Mammary epithelial cell (primary cell): ENCODE data around the gene IL13.

Experiments
- CTCF ChIP-seq, 2 donors: IDR thresholded peaks in 1 of 2; conservative IDR thresholded peaks in 1 of 2; 2 replicates each; pipeline ENCODE4 v1.5.1; 2011 to 2012; ENCODE audit warnings: inconsistent platforms in 2 of 2, low read length in 2 of 2, mild to moderate bottlenecking in 2 of 2, control low read depth in 1 of 2, low read depth in 1 of 2; ENCODE audit not compliant: insufficient read depth in 1 of 2; ENCODE audit errors: extremely low read depth in 1 of 2
- EZH2 ChIP-seq: IDR thresholded peaks from 2 replicates; pipeline ENCODE4 v1.6.1; 2012; ENCODE audit warnings: low read length, inconsistent platforms, borderline replicate concordance

DNA sequence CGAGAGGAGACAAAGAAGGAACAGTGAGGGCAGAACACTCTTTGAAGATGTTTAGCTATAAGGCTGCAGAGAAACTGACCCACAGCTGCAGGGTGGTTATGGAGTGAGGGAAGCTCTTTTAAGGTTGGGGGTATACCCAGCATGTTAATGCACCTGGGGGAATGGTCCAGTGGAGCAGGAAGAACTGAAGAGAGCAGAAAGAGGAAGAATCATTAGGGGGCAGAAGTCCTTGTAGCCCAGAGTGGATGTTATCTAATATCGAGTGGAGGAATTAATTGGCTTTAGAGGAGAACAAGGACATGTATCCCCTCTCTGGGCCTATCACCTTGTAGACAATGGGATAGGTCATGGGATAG is 23.5 kb downstream of the IL13 start:
- TF ChIP-seq CTCF (conservative IDR thresholded peaks at IDR 0.05 in 1 of 2, IDR thresholded peaks at IDR 0.05 in 1 of 2; ENCODE audit: extremely low read depth in 1 of 2, insufficient read depth in 1 of 2, low read depth in 1 of 2, low read length in 2 of 2) (no peak), EZH2 (no peak)
